Dendritic cell treated with granulocyte-macrophage colony-stimulating factor and Interleukin-4, amounts not matched to agents 40 ng/mL and 50 ng/mL, for 4 days (primary cell): ENCODE data around the gene HPN.
A peak's percentile ranks its signal among the peaks of the same experiment; 100 is the strongest.

Source experiments
- H3K27ac Mint-ChIP-seq: one replicate; pipeline ENCODE4 v1.8.0; 2022; ENCODE audit warnings: mild to moderate bottlenecking, mixed read lengths
- H3K27me3 Mint-ChIP-seq: one replicate; pipeline ENCODE4 v1.8.0; 2022; ENCODE audit warnings: mild to moderate bottlenecking, mixed read lengths
- H3K36me3 Mint-ChIP-seq: one replicate; pipeline ENCODE4 v1.8.0; 2022; ENCODE audit warnings: low read depth, mixed read lengths
- H3K4me1 Mint-ChIP-seq: one replicate; pipeline ENCODE4 v1.8.0; 2022; ENCODE audit warnings: low read depth, mixed read lengths
- H3K4me3 Mint-ChIP-seq: one replicate; pipeline ENCODE4 v1.8.0; 2022; ENCODE audit warnings: mild to moderate bottlenecking, moderate library complexity, mixed read lengths
- H3K9me3 Mint-ChIP-seq: one replicate; pipeline ENCODE4 v1.8.0; 2022; ENCODE audit warnings: mixed read lengths
- intact Hi-C: fragments of 100-400 bp; cut with micrococcal nuclease; formaldehyde crosslinking; loops from one replicate; pipeline ENCODE4 v1.15.0; 2022

The HPN gene

DNA sequence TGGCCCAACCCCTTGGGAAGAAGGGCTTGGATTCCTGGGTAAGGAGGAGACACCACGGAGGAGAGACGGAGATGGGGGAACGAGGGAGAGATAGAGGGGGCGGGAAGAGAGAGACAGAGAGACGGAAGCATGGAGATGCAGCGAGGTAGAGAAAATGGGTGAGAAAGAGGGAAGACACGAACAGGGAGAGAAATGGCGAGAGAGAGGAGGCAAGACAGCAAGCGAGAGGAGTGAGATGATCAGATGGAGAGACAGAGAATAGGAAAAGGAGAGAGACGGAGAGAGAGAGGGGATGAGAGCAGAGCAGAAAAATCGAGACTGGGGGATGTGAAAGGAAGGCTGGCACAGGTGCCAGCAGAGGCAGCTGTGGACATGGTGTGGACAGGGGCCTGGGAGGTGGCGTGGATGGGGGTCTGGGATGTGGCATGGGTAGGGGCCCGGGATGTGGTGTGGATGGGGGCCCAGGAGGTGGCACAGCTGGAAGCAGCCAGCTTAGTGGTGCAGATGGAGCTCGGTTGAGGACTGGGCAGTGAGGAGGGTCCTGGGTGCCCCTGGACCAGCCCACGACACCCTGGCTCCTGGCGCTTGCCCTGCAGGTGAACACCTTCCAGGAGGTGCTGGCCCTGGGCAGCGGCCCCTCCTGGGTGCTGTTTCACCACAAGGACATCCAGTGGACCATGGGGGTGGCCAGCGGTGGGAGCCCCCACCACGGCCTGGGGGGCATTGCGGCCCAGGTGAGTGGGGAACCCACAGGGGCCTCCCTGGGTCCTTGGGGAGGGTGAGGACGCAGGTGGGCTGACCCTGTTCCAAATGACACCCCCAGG, 33.9 kb downstream of the HPN start:
- intact Hi-C loops: no loop called here
- Mint-ChIP-seq H3K27ac (no peak overlapping the region), H3K27me3 (peaks cover 11% of the 10 kb centered on the region), H3K4me3 (no peak overlapping the region), H3K36me3 (no peaks in the 10 kb centered on the region), H3K9me3 (peaks cover 4% of the 10 kb centered on the region), H3K4me1 (no peaks in the 10 kb centered on the region)

DNA sequence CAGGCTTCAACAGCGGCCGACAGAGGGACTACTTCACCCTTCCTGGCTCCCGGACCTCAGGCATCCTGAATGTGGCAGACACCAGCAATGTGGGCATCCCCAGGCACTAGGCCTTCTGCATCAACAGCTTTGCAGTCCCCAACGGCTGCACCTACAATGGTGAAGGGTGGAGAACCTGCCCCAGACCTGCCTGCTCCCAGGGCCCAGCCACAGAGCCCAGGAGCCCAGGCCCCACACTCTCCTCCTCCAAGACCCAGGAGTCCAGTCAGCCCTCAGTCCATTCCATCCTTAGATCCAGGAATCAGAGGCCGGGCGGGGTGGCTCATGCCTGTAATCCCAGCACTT, 34.5 kb downstream of the HPN start:
- Mint-ChIP-seq H3K36me3 (no peaks in the 10 kb centered on the region), H3K4me1 (no peaks in the 10 kb centered on the region), H3K27me3 (peaks cover 11% of the 10 kb centered on the region), H3K27ac (no peak overlapping the region), H3K9me3 (no peaks in the 10 kb centered on the region), H3K4me3 (no peak overlapping the region)
- intact Hi-C loops: no loop called here

DNA sequence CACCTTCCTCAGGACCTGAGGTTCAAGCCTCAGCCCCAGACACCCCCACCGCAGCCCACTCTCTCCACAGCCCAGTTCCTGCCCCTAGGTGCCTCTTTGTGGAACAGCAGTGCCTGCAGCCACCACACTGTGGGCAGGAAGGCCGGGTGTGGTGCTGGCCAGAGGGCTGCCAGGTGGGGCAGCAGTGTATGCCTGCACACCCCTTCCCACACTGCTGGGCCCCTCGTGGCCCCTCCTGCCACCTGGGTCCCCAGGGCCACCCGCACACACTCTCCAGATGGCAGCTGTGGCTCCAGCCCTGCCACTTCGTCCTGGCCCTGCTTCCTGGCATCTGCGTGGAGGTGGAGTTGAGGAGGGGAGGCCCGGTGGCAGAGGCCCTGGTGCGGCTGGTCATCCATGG, 35.1 kb downstream of the HPN start:
- Mint-ChIP-seq H3K36me3 (no peaks in the 10 kb centered on the region), H3K4me3 (no peak overlapping the region), H3K27ac (no peak overlapping the region), H3K9me3 (no peaks in the 10 kb centered on the region), H3K4me1 (no peaks in the 10 kb centered on the region), H3K27me3 (peaks cover 11% of the 10 kb centered on the region)
- intact Hi-C loops: no loop called here

DNA sequence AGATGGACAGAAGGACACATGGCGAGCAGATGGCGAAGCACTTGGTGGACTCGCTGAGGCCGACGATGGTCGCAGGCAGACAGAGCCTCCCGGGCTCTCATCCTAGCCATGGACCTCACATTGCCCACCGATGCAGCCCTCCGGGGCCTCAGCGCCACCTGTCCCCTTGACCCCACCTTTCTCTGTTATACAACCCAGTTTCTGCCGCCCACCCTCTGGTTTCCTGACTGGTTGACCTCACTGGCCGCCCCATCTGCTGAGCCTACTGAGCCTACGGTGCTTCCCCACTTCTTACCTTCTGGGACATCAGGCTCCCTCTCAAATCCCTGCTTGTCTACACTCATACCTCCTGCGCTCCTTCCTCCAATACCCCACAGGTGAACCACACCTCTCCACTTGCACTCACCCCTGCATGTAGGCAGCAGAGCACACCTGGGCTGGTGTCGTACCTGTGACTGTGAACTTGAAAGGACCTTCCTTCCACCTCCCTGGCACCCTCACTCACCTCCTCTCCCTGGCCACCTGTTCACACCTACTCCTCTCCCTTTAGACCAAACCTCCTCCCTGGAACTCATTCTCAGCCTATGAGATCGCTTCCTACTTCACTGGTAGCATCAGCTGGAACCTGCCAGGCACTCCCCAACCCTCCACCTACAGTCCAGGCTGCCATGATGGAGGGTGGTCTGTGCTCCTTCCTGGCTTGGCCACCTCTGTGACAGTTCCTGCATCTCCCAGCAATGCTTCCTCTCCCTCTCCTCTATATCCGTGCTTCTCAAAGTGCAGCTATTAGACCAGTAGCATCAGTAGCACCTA, 36.1 kb downstream of the HPN start:
- Mint-ChIP-seq H3K27ac (no peak overlapping the region), H3K9me3 (no peaks in the 10 kb centered on the region), H3K4me1 (no peaks in the 10 kb centered on the region), H3K36me3 (no peaks in the 10 kb centered on the region), H3K4me3 (no peak overlapping the region), H3K27me3 (peaks cover 11% of the 10 kb centered on the region)
- intact Hi-C loops: no loop called here

DNA sequence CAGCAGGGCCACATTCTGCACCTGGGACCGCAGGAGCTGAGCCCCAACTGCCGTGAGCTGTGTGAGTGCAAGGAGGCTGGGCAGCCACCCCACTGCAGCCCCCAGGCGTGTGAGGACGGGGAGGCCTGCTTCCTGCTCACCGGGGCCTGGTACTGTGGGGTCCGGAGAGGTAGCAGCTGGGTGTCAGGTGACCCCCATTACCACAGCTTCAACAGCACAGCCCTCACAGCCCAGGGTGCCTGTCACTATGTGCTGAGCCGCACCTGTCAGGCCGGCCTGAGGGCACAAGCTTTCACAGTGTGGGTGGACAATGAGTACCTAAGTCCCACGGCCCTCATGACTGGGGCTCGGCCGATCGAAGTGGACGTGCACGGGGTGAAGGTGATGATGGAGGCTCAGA, 38.3 kb downstream of the HPN start:
- Mint-ChIP-seq H3K9me3 (no peaks in the 10 kb centered on the region), H3K4me3 (no peak overlapping the region)
- intact Hi-C loops: no loop called here

DNA sequence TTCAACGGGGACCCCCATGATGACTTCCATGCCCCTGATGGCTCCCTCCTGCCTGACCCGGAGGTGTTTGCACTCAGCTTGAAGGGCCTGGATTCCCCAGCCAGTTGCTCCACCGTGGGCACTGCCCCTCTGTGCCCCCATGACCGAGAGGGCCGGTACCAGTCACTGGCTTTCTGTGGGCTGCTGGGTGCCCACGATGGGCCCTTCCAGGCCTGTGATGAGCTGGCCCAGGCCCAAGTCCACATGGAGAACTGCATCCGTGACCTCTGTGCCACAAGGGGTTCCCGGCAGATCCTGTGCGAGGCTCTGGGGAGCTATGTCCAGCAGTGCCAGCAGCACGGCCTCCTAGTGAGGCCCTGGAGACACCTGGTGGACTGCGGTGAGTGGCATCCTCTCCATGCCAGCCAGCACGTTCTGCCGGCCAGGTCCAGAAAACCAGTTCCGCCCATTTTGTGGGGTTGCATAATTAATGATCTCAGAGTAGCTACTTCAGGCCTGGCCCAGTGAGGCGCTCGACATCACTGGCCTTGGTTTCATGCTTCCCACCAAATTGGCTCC, 39.2 kb downstream of the HPN start:
- Mint-ChIP-seq H3K4me1 (no peaks in the 10 kb centered on the region), H3K27me3 (peaks cover 13% of the 10 kb centered on the region), H3K9me3 (no peaks in the 10 kb centered on the region), H3K36me3 (no peaks in the 10 kb centered on the region), H3K27ac (no peak overlapping the region), H3K4me3 (no peak overlapping the region)
- intact Hi-C loops: no loop called here

More for the DNA sequence above, 38.3 kb downstream of the HPN start:
- Mint-ChIP-seq H3K4me1 (no peaks in the 10 kb centered on the region), H3K27ac (no peak overlapping the region), H3K36me3 (no peaks in the 10 kb centered on the region), H3K27me3 (peaks cover 11% of the 10 kb centered on the region)

DNA sequence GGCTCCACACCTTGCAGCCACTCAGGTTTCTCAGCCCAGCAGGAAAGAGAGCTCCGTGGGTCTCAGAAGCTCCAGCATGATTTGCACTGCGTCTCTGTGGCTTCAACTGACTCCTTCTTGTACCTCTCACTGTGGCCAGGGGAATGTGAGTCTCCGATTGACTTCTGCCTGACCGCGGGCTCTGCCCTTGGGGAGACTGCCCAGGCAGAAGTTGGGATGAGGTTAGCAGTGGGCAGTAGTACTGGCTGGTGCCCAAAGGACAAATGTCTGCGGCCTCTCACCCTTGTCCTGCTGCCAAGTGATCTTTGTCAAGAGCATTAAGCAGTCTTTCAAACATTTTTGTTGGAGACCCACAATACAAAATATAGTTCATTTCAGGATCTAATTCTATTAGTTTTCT, 39.7 kb downstream of the HPN start:
- intact Hi-C loops: no loop called here
- H3K4me1 Mint-ChIP-seq: no peaks in the 10 kb centered on the region
- H3K9me3 Mint-ChIP-seq: no peaks in the 10 kb centered on the region
- no peak overlapping the region for H3K4me3 Mint-ChIP-seq
- no peaks in the 10 kb centered on the region for H3K36me3 Mint-ChIP-seq
- H3K27me3 Mint-ChIP-seq: peaks cover 13% of the 10 kb centered on the region
- no peak overlapping the region for H3K27ac Mint-ChIP-seq

DNA sequence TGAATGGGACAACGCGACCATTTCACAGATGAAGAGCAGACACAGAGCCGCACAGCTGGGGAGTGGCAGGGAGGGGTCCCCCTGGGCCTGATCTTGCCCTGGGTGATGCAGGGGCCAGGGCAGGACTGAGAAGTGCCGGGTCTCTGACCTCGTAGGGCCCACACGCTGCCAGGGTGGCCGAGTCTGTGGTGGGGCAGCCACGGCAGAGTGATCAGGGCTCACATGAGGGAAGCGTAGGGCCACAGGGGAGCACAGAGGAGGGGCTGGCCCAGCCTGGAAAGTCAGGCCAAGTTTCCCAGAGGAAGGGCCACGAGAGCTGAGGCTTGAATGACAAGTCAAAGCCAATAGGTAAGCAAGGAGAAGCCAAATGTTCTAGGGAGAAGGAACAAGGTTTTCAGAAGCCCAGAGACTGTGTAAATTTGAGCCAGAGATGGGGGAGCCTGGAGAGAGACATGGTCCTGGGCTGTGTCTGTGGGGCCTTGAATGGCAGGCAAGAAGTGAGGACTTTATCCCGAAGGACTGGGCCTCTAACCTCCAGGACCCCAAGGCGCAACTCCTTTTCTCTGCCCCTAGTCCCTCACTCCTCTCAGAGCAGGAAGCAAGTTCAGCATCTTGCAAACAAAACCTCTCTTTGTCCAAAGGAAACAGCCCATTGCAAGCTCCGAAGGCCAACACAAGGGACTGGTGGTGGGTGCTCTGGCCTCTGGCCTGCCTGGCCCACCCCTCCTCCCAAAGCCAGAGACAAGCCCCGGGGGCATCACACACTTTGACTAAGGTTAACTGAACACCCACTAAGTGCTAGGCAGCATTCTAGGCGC, 42.4 kb downstream of the HPN start:
- Mint-ChIP-seq H3K4me3 (no peak overlapping the region), H3K27ac (peak overlapping the region; percentile 6), H3K4me1 (no peaks in the 10 kb centered on the region)

DNA sequence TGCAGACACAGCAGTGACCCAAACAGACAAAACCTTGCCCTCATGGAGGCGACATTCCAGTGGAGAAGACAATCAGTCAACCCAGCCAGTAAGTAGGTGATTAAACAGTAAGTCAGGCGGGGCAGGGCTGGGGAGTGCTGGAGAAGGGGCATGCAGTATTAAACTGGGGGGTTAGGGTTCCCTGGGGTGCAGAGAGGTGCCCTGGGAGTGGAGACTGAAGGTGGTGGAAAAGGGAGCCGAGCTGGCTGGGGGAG, 42.9 kb downstream of the HPN start:
- Mint-ChIP-seq H3K27me3 (peaks cover 13% of the 10 kb centered on the region), H3K4me1 (no peaks in the 10 kb centered on the region), H3K4me3 (no peak overlapping the region), H3K9me3 (no peaks in the 10 kb centered on the region), H3K27ac (peak overlapping the region; percentile 6), H3K36me3 (no peaks in the 10 kb centered on the region)
- intact Hi-C loops: no loop called here

More for the DNA sequence above, 42.4 kb downstream of the HPN start:
- Mint-ChIP-seq H3K27me3 (peaks cover 11% of the 10 kb centered on the region), H3K9me3 (no peaks in the 10 kb centered on the region), H3K36me3 (no peaks in the 10 kb centered on the region)
- intact Hi-C loops: no loop called here

DNA sequence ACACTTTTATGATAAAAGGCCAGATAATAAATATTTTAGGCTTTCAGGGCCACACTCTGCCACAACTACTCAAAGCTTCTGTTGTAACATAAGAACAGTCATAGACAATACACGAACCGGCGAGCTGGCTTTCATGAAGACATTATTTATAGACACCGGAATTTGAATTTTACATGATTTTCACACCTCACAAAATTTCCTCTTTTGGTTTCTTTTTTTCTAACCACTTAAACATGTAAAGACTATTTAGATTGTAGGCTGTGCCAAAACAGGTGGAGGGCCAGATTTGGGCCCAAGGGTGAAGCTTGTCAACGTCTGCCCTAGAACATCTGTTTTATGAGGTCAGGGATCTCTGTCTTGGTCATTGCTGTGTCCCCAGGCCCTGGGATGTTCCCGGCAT, 44.4 kb downstream of the HPN start:
- no peaks in the 10 kb centered on the region for H3K4me1 Mint-ChIP-seq
- no peaks in the 10 kb centered on the region for H3K36me3 Mint-ChIP-seq

DNA sequence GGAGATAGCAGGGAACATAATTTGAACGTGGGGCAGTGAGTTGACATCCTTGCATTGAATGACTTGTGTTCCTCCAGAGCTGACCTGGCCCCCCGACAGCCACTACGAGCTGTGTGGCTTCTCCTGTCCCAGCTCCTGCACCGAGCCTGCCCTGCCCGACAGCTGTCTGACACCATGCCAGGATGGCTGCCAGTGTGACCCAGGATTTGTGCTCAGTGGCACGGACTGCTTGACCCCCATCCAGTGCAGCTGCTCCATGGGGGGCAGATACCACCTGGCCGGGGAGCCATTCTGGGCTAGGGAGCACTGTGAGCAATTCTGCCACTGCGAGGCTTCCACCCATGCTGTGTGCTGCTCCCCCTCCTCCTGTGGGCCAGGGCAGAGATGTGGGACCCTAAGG, 44.9 kb downstream of the HPN start:
- Mint-ChIP-seq H3K4me3 (no peak overlapping the region), H3K4me1 (no peaks in the 10 kb centered on the region), H3K27ac (no peak overlapping the region), H3K36me3 (no peaks in the 10 kb centered on the region), H3K27me3 (peaks cover 27% of the 10 kb centered on the region), H3K9me3 (no peaks in the 10 kb centered on the region)
- intact Hi-C loops: no loop called here

More for the DNA sequence above, 44.4 kb downstream of the HPN start:
- H3K9me3 Mint-ChIP-seq: no peaks in the 10 kb centered on the region
- peaks cover 24% of the 10 kb centered on the region for H3K27me3 Mint-ChIP-seq
- intact Hi-C loops: no loop called here
- no peak overlapping the region for H3K27ac Mint-ChIP-seq
- no peak overlapping the region for H3K4me3 Mint-ChIP-seq

DNA sequence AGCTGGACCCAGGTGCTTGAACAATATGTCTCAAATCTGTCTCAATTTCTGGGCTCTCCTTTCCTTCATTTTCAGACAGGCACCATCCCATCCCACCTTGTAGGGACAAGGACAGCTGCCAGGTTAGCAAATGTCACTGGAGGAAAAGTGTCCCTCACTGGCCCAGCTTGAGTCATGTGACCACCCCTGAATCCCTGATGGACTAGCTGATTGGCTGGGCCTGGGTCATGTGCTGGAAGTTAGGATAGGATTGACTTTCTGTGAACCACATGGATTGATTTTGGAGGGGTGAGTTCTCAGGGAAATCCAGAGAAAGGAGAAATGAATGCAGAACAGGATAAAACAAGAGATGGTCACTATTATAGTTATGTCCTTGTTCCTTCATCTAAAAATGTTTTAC, 45.9 kb downstream of the HPN start:
- H3K27ac Mint-ChIP-seq: no peak overlapping the region
- H3K4me3 Mint-ChIP-seq: no peak overlapping the region
- no peaks in the 10 kb centered on the region for H3K4me1 Mint-ChIP-seq
- peaks cover 28% of the 10 kb centered on the region for H3K27me3 Mint-ChIP-seq
- intact Hi-C loops: no loop called here
- no peaks in the 10 kb centered on the region for H3K36me3 Mint-ChIP-seq
- H3K9me3 Mint-ChIP-seq: no peaks in the 10 kb centered on the region

DNA sequence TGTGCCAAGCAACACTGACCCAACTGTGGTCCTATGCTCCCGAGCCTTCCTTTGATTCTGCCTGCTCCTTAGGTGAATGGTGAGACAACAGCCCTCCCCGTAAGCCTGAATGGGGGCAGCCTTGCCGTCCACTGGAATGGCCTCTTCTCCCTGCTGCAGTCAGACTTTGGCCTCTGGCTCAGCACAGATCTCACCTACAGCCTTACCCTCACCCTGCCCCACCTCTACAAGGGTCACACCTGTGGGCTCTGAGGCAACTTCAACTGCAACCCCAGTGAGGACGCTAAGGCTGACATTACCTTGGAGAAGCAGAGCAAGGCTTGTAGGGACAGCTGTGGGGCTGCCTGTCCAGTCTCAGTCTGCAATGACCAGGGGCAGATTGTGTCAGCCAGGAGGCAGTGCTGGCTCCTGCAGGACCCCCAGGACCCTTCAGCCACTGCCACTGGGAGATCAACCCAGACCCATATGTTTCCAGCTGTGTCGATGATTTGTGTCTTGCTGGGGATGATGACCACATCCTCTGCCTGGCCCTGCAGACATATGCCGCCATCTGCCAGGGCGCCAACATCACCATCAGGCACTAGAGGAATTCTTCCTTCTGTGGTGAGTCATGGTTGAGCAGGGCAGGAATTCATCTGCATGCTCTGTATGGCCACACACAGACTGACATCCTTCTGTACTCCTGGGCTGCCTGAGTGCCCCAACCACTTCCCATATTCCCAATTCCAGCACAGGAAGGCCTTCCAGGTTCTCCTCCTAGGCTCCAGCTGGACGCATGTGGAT, 46.8 kb downstream of the HPN start:
- no peaks in the 10 kb centered on the region for H3K36me3 Mint-ChIP-seq
- peaks cover 28% of the 10 kb centered on the region for H3K27me3 Mint-ChIP-seq
- H3K4me1 Mint-ChIP-seq: no peaks in the 10 kb centered on the region
- no peak overlapping the region for H3K27ac Mint-ChIP-seq
- no peaks in the 10 kb centered on the region for H3K9me3 Mint-ChIP-seq
- intact Hi-C loops: no loop called here
- H3K4me3 Mint-ChIP-seq: no peak overlapping the region
